Measurements from ENCODE around the gene COL4A2.

Gene COL4A2

GRCh38 chr13:110345701-110346100 is 38.6 kb downstream of the COL4A2 start:
- H2BK5ac ChIP-seq (ENCODE audit: low read length), result no peak overlapping the region

DNA sequence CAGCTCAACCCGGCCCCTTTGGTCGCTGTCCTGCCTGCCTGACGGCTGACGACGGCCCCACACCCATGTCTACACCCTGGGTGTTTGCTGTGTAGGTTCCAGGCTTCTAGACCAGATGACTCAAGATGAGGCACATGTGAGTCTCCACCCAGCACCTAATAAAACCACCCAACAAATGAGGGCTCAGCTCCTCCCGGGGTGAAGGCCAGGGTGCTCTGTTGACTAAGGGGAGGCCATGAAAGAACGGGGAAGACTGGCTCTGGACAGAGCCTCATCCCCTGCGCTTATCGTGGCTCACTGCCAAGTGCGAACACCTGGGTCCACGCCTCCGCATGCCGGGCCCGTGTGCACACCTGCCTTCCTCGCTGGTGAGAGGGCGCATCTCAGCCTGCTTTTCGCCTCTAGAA is 39.6 kb downstream of the COL4A2 start:
- no peak overlapping the region for H2BK15ac ChIP-seq (ENCODE audit: low read length)
- no peak overlapping the region for H2AFZ ChIP-seq (ENCODE audit: low read length)
- H3K79me1 ChIP-seq (ENCODE audit: low read depth, low read length), result peaks cover 8% of the 10 kb centered on the region
- H2BK120ac ChIP-seq (ENCODE audit: low read depth, low read length), result no peak overlapping the region
- H3K4me3 ChIP-seq (ENCODE audit: low read length in 2 of 2), result no peak overlapping the region
- H4K91ac ChIP-seq (ENCODE audit: low read depth, low read length, poor library complexity), result no peak overlapping the region
- H3K18ac ChIP-seq (ENCODE audit: low read length), result no peak overlapping the region
- no peak overlapping the region for H3K4ac ChIP-seq (ENCODE audit: low read length)
- H2BK12ac ChIP-seq (ENCODE audit: low read length), result no peak overlapping the region
- no CpG with 5 or more reads among the region's 17 CpGs for WGBS, 2 donors (ENCODE audit: extremely low coverage in 2 of 2, insufficient read length in 2 of 2, insufficient replicate concordance in 1 of 2)
- H3K23ac ChIP-seq (ENCODE audit: low read depth, low read length, poor library complexity), result peak overlapping the region; percentile 25
- no peak overlapping the region for H2BK5ac ChIP-seq (ENCODE audit: low read length)
- no peak overlapping the region for H3K27ac ChIP-seq (replicated peaks; ENCODE audit: low read length)
- no peak overlapping the region for H3K4me2 ChIP-seq (ENCODE audit: insufficient read depth, low read length, poor library complexity, severe bottlenecking)
- H3K9me3 ChIP-seq (replicated peaks in 1 of 2; ENCODE audit: control insufficient read depth in 2 of 2, insufficient read depth in 1 of 2, low read depth in 1 of 2, low read length in 2 of 2), result peaks cover 2 to 14% of the 10 kb centered on the region in 2 donors
- H3K14ac ChIP-seq (ENCODE audit: low read length), result no peak overlapping the region
- H3K36me3 ChIP-seq (replicated peaks in 1 of 2; ENCODE audit: control insufficient read depth in 2 of 2, insufficient read depth in 2 of 2, low read length in 2 of 2), result peaks cover 0 to 30% of the 10 kb centered on the region in 2 donors
- peak overlapping the region; percentile 27 for H2AK5ac ChIP-seq (ENCODE audit: low read depth, low read length)
- H3K4me1 ChIP-seq (ENCODE audit: control insufficient read depth in 2 of 2, insufficient read depth in 1 of 2, low read depth in 1 of 2, low read length in 2 of 2), result peaks cover 4 to 12% of the 10 kb centered on the region in 2 donors
- DNase-seq (ENCODE audit: low spot score), result no peak
- H3K9ac ChIP-seq (ENCODE audit: low read depth, low read length, poor library complexity), result no peak overlapping the region
- H3K27me3 ChIP-seq (ENCODE audit: control insufficient read depth in 3 of 3, insufficient read depth in 3 of 3, low read depth in 1 of 3, low read length in 3 of 3), result no peaks in the 10 kb centered on the region
- no peak overlapping the region for H4K8ac ChIP-seq (ENCODE audit: low read depth, low read length)

More at GRCh38 chr13:110345701-110346100, 38.6 kb downstream of the COL4A2 start:
- H3K79me1 ChIP-seq (ENCODE audit: low read depth, low read length), result peaks cover 8% of the 10 kb centered on the region
- H3K27ac ChIP-seq (replicated peaks; ENCODE audit: low read length), result no peak overlapping the region
- no peak overlapping the region for H2BK12ac ChIP-seq (ENCODE audit: low read length)
- peaks cover 0 to 28% of the 10 kb centered on the region in 2 donors for H3K36me3 ChIP-seq (replicated peaks in 1 of 2; ENCODE audit: control insufficient read depth in 2 of 2, insufficient read depth in 2 of 2, low read length in 2 of 2)
- no peak overlapping the region for H3K23ac ChIP-seq (ENCODE audit: low read depth, low read length, poor library complexity)
- no peak overlapping the region for H4K8ac ChIP-seq (ENCODE audit: low read depth, low read length)
- H3K14ac ChIP-seq (ENCODE audit: low read length), result no peak overlapping the region
- H2AFZ ChIP-seq (ENCODE audit: low read length), result no peak overlapping the region
- H2BK120ac ChIP-seq (ENCODE audit: low read depth, low read length), result no peak overlapping the region
- H3K9me3 ChIP-seq (replicated peaks in 1 of 2; ENCODE audit: control insufficient read depth in 2 of 2, insufficient read depth in 1 of 2, low read depth in 1 of 2, low read length in 2 of 2), result peaks cover 2 to 14% of the 10 kb centered on the region in 2 donors
- WGBS, 2 donors (ENCODE audit: extremely low coverage in 2 of 2, insufficient read length in 2 of 2, insufficient replicate concordance in 1 of 2), result no CpG with 5 or more reads among the region's 4 CpGs
- no peaks in the 10 kb centered on the region for H3K27me3 ChIP-seq (ENCODE audit: control insufficient read depth in 3 of 3, insufficient read depth in 3 of 3, low read depth in 1 of 3, low read length in 3 of 3)
- H3K9ac ChIP-seq (ENCODE audit: low read depth, low read length, poor library complexity), result peak overlapping the region; percentile 18
- no peak overlapping the region for H2AK5ac ChIP-seq (ENCODE audit: low read depth, low read length)
- no peak overlapping the region for H4K91ac ChIP-seq (ENCODE audit: low read depth, low read length, poor library complexity)
- no peak overlapping the region for H3K4me2 ChIP-seq (ENCODE audit: insufficient read depth, low read length, poor library complexity, severe bottlenecking)
- peak overlapping the region in 1 of 2 donors; percentile 39 for H3K4me3 ChIP-seq (ENCODE audit: low read length in 2 of 2)
- H2BK15ac ChIP-seq (ENCODE audit: low read length), result no peak overlapping the region
- H3K4ac ChIP-seq (ENCODE audit: low read length), result no peak overlapping the region
- H3K4me1 ChIP-seq (ENCODE audit: control insufficient read depth in 2 of 2, insufficient read depth in 1 of 2, low read depth in 1 of 2, low read length in 2 of 2), result peaks cover 13 to 22% of the 10 kb centered on the region in 2 donors
- peak overlapping the region; percentile 62 for H3K18ac ChIP-seq (ENCODE audit: low read length)
- DNase-seq (ENCODE audit: low spot score), result no peak

GRCh38 chr13:110347088-110347487 is 40.0 kb downstream of the COL4A2 start:
- H3K23ac ChIP-seq (ENCODE audit: low read depth, low read length, poor library complexity), result peak overlapping the region; percentile 25
- H3K79me1 ChIP-seq (ENCODE audit: low read depth, low read length), result peaks cover 10% of the 10 kb centered on the region
- H2BK12ac ChIP-seq (ENCODE audit: low read length), result no peak overlapping the region
- H3K9me3 ChIP-seq (replicated peaks in 1 of 2; ENCODE audit: control insufficient read depth in 2 of 2, insufficient read depth in 1 of 2, low read depth in 1 of 2, low read length in 2 of 2), result peaks cover 2 to 14% of the 10 kb centered on the region in 2 donors
- no CpG with 5 or more reads among the region's 3 CpGs for WGBS, 2 donors (ENCODE audit: extremely low coverage in 2 of 2, insufficient read length in 2 of 2, insufficient replicate concordance in 1 of 2)
- H3K36me3 ChIP-seq (replicated peaks in 1 of 2; ENCODE audit: control insufficient read depth in 2 of 2, insufficient read depth in 2 of 2, low read length in 2 of 2), result peaks cover 0 to 34% of the 10 kb centered on the region in 2 donors
- peak overlapping the region; percentile 10 for H3K4ac ChIP-seq (ENCODE audit: low read length)
- H3K27ac ChIP-seq (replicated peaks; ENCODE audit: low read length), result no peak overlapping the region
- no peak overlapping the region for H3K18ac ChIP-seq (ENCODE audit: low read length)
- H2AFZ ChIP-seq (ENCODE audit: low read length), result no peak overlapping the region
- DNase-seq (ENCODE audit: low spot score), result no peak
- H2BK5ac ChIP-seq (ENCODE audit: low read length), result no peak overlapping the region
- no peaks in the 10 kb centered on the region for H3K27me3 ChIP-seq (ENCODE audit: control insufficient read depth in 3 of 3, insufficient read depth in 3 of 3, low read depth in 1 of 3, low read length in 3 of 3)
- no peak overlapping the region for H3K4me2 ChIP-seq (ENCODE audit: insufficient read depth, low read length, poor library complexity, severe bottlenecking)
- peaks cover 4 to 8% of the 10 kb centered on the region in 2 donors for H3K4me1 ChIP-seq (ENCODE audit: control insufficient read depth in 2 of 2, insufficient read depth in 1 of 2, low read depth in 1 of 2, low read length in 2 of 2)
- H2BK15ac ChIP-seq (ENCODE audit: low read length), result no peak overlapping the region
- H4K8ac ChIP-seq (ENCODE audit: low read depth, low read length), result no peak overlapping the region
- no peak overlapping the region for H3K9ac ChIP-seq (ENCODE audit: low read depth, low read length, poor library complexity)
- no peak overlapping the region for H2BK120ac ChIP-seq (ENCODE audit: low read depth, low read length)
- H2AK5ac ChIP-seq (ENCODE audit: low read depth, low read length), result peak overlapping the region; percentile 27
- no peak overlapping the region for H3K4me3 ChIP-seq (ENCODE audit: low read length in 2 of 2)
- no peak overlapping the region for H3K14ac ChIP-seq (ENCODE audit: low read length)
- no peak overlapping the region for H4K91ac ChIP-seq (ENCODE audit: low read depth, low read length, poor library complexity)

GRCh38 chr13:110347535-110348308 is 40.6 kb downstream of the COL4A2 start:
- H2BK12ac ChIP-seq (ENCODE audit: low read length), result no peak overlapping the region
- no peak overlapping the region for H3K14ac ChIP-seq (ENCODE audit: low read length)
- H3K4me1 ChIP-seq (ENCODE audit: control insufficient read depth in 2 of 2, insufficient read depth in 1 of 2, low read depth in 1 of 2, low read length in 2 of 2), result peaks cover 4 to 6% of the 10 kb centered on the region in 2 donors
- no peak overlapping the region for H3K27ac ChIP-seq (replicated peaks; ENCODE audit: low read length)
- DNase-seq (ENCODE audit: low spot score), result no peak
- peaks cover 0 to 30% of the 10 kb centered on the region in 2 donors for H3K36me3 ChIP-seq (replicated peaks in 1 of 2; ENCODE audit: control insufficient read depth in 2 of 2, insufficient read depth in 2 of 2, low read length in 2 of 2)
- peaks cover 2 to 14% of the 10 kb centered on the region in 2 donors for H3K9me3 ChIP-seq (replicated peaks in 1 of 2; ENCODE audit: control insufficient read depth in 2 of 2, insufficient read depth in 1 of 2, low read depth in 1 of 2, low read length in 2 of 2)
- peak overlapping the region; percentile 25 for H3K23ac ChIP-seq (ENCODE audit: low read depth, low read length, poor library complexity)
- no peak overlapping the region for H2AK5ac ChIP-seq (ENCODE audit: low read depth, low read length)
- no peak overlapping the region for H2BK5ac ChIP-seq (ENCODE audit: low read length)
- H3K4me3 ChIP-seq (ENCODE audit: low read length in 2 of 2), result no peak overlapping the region
- H3K4ac ChIP-seq (ENCODE audit: low read length), result no peak overlapping the region
- H3K27me3 ChIP-seq (ENCODE audit: control insufficient read depth in 3 of 3, insufficient read depth in 3 of 3, low read depth in 1 of 3, low read length in 3 of 3), result no peaks in the 10 kb centered on the region
- no peak overlapping the region for H3K9ac ChIP-seq (ENCODE audit: low read depth, low read length, poor library complexity)
- no peak overlapping the region for H2BK120ac ChIP-seq (ENCODE audit: low read depth, low read length)
- H2BK15ac ChIP-seq (ENCODE audit: low read length), result no peak overlapping the region
- H3K4me2 ChIP-seq (ENCODE audit: insufficient read depth, low read length, poor library complexity, severe bottlenecking), result no peak overlapping the region
- no peak overlapping the region for H4K91ac ChIP-seq (ENCODE audit: low read depth, low read length, poor library complexity)
- WGBS, 2 donors (ENCODE audit: extremely low coverage in 2 of 2, insufficient read length in 2 of 2, insufficient replicate concordance in 1 of 2), result no CpG with 5 or more reads among the region's 18 CpGs
- H2AFZ ChIP-seq (ENCODE audit: low read length), result no peak overlapping the region
- peaks cover 14% of the 10 kb centered on the region for H3K79me1 ChIP-seq (ENCODE audit: low read depth, low read length)
- H4K8ac ChIP-seq (ENCODE audit: low read depth, low read length), result no peak overlapping the region
- H3K18ac ChIP-seq (ENCODE audit: low read length), result no peak overlapping the region
